Endothelial cell (in vitro differentiated cells): ENCODE data around the gene PKP1. TPM values are rescaled to one million over a fixed set of nuclear protein-coding genes. Genes with fewer than 3 reads are reported as not detected.

Experiments used
- DNase-seq: peaks from one replicate; pipeline ENCODE4 v3.0.0; 2021; ENCODE audit warnings: low spot score
- H3K27ac Mint-ChIP-seq: one replicate; pipeline ENCODE4 v1.8.0; 2021; ENCODE audit warnings: mixed read lengths, inconsistent platforms; ENCODE audit not compliant: unreplicated experiment
- H3K27me3 Mint-ChIP-seq: one replicate; pipeline ENCODE4 v1.8.0; 2021; ENCODE audit warnings: mild to moderate bottlenecking, moderate library complexity, mixed read lengths, inconsistent platforms; ENCODE audit not compliant: unreplicated experiment
- H3K36me3 Mint-ChIP-seq: one replicate; pipeline ENCODE4 v1.8.0; 2021; ENCODE audit warnings: mild to moderate bottlenecking, low read depth, mixed read lengths, inconsistent platforms; ENCODE audit not compliant: unreplicated experiment
- H3K4me1 Mint-ChIP-seq: one replicate; pipeline ENCODE4 v1.8.0; 2021; ENCODE audit warnings: mild to moderate bottlenecking, mixed read lengths, inconsistent platforms; ENCODE audit not compliant: unreplicated experiment
- H3K4me3 Mint-ChIP-seq: one replicate; pipeline ENCODE4 v1.8.0; 2021; ENCODE audit warnings: mild to moderate bottlenecking, mixed read lengths, inconsistent platforms; ENCODE audit not compliant: unreplicated experiment
- H3K9me3 Mint-ChIP-seq: one replicate; pipeline ENCODE4 v1.8.0; 2021; ENCODE audit warnings: mixed read lengths, inconsistent platforms; ENCODE audit not compliant: unreplicated experiment
- total RNA-seq: library from RNA; stranded (reverse); fragmentation: NEBNext Ultra II Directional; extraction: Animal tissue kit (Norgen Biotek cat#: 25700); gene quantifications from one replicate; pipeline ENCODE4 v1.2.1, GENCODE V29; 2021; ENCODE audit not compliant: unreplicated experiment
- TF ChIP-seq, protein P1 (sequence below): fragments of 200-600 bp; sonication (generic); IDR thresholded peaks from one replicate; pipeline ENCODE4 v1.5.0; 2021; ENCODE audit warnings: antibody characterized with exemption; ENCODE audit not compliant: unreplicated experiment

Gene PKP1
- total RNA-seq, 1 donor from 2014 or later: 0.64 TPM

DNA sequence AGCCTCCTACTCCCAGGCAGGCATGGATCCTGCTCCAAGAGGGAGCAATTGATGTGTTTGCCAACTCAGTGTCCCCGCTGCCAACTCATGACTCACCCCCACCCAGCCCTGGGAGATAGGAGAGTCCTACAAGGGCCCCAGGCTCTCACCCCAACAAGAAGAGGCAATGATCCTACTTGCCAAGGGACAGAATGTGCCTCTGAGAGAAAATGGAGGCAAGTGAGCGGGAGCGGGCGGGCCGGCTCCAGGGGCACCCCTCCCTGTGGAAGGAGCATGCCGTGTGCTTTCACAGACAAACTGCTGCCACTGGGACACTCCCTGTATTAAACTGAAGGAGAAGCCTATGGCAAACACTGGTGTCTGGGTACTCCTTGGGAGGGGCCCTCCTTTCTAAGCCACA, 16.7 kb downstream of the PKP1 start:
- Mint-ChIP-seq H3K4me3 (no peak overlapping the region), H3K4me1 (peaks cover 19% of the 10 kb centered on the region), H3K27ac (no peak overlapping the region), H3K36me3 (no peaks in the 10 kb centered on the region), H3K9me3 (no peaks in the 10 kb centered on the region), H3K27me3 (no peaks in the 10 kb centered on the region)
- TF ChIP-seq, protein P1, sequence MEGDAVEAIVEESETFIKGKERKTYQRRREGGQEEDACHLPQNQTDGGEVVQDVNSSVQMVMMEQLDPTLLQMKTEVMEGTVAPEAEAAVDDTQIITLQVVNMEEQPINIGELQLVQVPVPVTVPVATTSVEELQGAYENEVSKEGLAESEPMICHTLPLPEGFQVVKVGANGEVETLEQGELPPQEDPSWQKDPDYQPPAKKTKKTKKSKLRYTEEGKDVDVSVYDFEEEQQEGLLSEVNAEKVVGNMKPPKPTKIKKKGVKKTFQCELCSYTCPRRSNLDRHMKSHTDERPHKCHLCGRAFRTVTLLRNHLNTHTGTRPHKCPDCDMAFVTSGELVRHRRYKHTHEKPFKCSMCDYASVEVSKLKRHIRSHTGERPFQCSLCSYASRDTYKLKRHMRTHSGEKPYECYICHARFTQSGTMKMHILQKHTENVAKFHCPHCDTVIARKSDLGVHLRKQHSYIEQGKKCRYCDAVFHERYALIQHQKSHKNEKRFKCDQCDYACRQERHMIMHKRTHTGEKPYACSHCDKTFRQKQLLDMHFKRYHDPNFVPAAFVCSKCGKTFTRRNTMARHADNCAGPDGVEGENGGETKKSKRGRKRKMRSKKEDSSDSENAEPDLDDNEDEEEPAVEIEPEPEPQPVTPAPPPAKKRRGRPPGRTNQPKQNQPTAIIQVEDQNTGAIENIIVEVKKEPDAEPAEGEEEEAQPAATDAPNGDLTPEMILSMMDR: no peak
- DNase-seq: no peak

GRCh38 chr1:201300641-201301040, 17.3 kb downstream of the PKP1 start:
- Mint-ChIP-seq H3K36me3 (no peaks in the 10 kb centered on the region), H3K4me1 (peaks cover 19% of the 10 kb centered on the region), H3K27me3 (no peaks in the 10 kb centered on the region), H3K9me3 (no peaks in the 10 kb centered on the region), H3K4me3 (no peak overlapping the region), H3K27ac (no peak overlapping the region)
- no peak for DNase-seq
- TF ChIP-seq, protein P1: no peak

DNA sequence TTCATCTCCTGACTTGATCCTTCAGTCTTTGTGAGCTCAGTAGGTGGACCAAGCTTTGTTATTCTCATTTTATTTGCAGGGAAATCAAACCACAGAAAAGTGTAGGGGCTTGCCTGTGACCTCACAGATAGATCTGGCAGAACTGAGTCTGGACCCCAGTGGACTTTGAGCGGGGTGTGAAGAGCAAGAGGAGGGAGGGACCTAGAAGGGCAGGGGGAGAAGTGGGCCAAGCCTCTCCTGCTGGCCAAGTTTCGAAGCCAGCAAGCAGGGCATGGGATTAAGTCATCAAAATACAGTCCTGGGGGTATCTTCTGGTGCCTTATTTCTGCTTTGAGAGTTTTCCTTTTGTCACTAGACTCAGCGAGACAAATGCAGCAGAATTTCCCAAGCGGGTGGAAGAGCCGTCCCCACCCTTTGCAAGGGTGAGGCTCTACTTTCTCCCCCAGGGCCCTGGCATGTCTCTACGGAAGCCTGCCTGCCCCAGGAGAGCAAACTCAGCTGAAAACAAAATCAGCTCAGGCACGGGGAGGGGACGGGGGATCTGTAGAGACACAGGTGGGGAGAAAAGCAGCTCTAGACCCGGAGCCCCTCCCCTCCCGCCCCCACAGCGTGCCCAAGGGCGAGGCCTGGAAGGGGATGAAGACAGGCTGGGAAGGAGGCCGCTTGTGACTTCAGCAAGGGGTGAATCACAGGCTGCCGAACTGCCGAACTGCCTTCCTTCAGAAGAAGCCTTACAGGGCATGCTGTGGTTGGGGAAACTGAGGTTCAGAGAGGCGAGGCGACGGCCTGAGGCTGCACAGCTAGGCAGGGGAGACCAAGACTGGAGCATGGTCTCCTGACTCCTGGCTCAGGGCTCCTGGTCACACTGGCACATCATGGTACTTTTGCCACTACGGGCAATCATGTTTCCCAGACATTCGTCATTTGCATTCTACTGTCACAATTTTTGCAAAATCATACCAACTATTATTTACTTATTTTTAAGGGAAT, 19.2 kb downstream of the PKP1 start:
- H3K4me1 Mint-ChIP-seq: peaks cover 19% of the 10 kb centered on the region

DNA sequence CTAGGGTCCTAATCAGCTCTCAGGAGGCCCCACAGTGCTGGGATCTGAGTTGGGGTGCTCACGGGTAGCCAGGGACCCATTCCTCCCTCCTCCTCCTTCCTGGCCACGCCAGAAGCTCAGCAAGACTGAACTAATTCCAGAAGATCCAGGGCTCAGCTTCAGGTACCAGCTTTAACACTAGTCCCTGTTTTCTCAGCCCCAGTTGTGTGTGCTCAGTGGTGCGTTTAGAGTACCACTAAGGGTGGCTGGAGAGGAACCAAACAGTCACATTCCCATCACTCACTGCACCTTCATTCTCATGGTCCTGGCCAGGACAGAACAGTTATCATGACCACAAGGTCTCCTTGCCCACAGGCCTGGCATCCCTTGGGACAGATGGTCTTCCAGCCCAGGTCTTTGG, 20.8 kb downstream of the PKP1 start:
- no peaks in the 10 kb centered on the region for H3K9me3 Mint-ChIP-seq
- H3K27ac Mint-ChIP-seq: no peak overlapping the region
- H3K36me3 Mint-ChIP-seq: no peaks in the 10 kb centered on the region
- DNase-seq: no peak
- peaks cover 21% of the 10 kb centered on the region for H3K4me1 Mint-ChIP-seq
- TF ChIP-seq, protein P1: no peak
- no peak overlapping the region for H3K4me3 Mint-ChIP-seq
- H3K27me3 Mint-ChIP-seq: peaks cover 2% of the 10 kb centered on the region

More for the DNA sequence above, 19.2 kb downstream of the PKP1 start:
- TF ChIP-seq, protein P1: no peak
- no peaks in the 10 kb centered on the region for H3K9me3 Mint-ChIP-seq
- no peak overlapping the region for H3K27ac Mint-ChIP-seq
- no peak overlapping the region for H3K4me3 Mint-ChIP-seq
- H3K27me3 Mint-ChIP-seq: no peaks in the 10 kb centered on the region
- no peak for DNase-seq
- no peaks in the 10 kb centered on the region for H3K36me3 Mint-ChIP-seq

GRCh38 chr1:201305815-201306214, 22.5 kb downstream of the PKP1 start:
- DNase-seq: no peak
- no peaks in the 10 kb centered on the region for H3K36me3 Mint-ChIP-seq
- TF ChIP-seq, protein P1: no peak
- H3K4me1 Mint-ChIP-seq: peaks cover 24% of the 10 kb centered on the region
- H3K27ac Mint-ChIP-seq: no peak overlapping the region
- H3K27me3 Mint-ChIP-seq: peaks cover 2% of the 10 kb centered on the region
- H3K9me3 Mint-ChIP-seq: no peaks in the 10 kb centered on the region
- H3K4me3 Mint-ChIP-seq: no peak overlapping the region
